WI38 (cell line): ENCODE results near the gene HSPB6.
"Not testable (repeated sequence)": the region's sequence is repeated elsewhere in the genome, so short reads cannot be mapped to it uniquely, and the experiment has no call there.

Source experiments
- H3K4me3 ChIP-seq: 2 replicates; pipeline ENCODE4 v1.5.1; 2011; ENCODE audit warnings: low read depth, mild to moderate bottlenecking, control low read depth, low read length
- TF ChIP-seq, protein P1 (sequence below): IDR thresholded peaks from 2 replicates; pipeline ENCODE4 v1.5.1; 2012; ENCODE audit warnings: low read depth, mild to moderate bottlenecking, control low read depth, low read length

Gene HSPB6, protein sequence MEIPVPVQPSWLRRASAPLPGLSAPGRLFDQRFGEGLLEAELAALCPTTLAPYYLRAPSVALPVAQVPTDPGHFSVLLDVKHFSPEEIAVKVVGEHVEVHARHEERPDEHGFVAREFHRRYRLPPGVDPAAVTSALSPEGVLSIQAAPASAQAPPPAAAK

DNA sequence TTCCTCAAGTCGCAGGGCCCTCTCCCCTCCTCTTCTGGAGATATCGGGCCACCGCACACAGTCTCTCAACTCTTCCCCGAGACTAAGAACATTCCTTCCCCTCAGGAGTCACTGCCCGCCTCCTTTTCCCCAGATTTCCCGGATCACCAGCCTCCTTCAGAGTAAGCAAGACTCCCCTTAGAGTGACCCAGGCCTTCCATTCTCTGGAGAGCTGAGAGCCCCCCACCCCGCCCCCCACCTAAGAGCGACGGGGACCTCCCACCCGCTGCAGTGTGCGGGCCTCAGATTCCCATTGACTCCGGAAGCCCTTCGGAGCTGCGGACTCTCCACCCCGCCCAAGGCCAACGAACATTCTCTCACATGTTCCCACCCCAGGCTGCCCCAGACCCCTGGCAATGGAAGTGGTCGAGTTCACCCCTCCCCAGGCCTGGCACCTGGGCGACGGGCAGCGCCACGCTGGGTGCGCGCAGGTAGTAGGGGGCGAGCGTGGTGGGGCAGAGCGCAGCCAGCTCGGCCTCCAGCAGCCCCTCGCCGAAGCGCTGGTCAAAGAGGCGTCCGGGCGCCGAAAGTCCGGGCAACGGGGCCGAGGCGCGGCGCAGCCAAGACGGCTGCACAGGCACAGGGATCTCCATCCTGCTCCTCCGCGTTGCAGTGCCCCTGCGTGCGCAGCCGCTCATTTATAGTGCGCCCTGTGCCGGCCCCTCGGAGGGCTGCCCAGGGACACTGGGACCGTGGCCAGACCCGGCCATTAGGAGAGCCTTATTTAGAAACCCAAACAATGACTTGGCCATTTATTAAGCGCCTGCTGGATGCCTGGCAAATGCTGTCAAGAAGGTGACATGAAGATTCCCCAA, at the start of gene HSPB6:
TSS of gene HSPB6 (minus strand) at position 653 of the 854 bp plus-strand sequence. CDS start at position 632, 21 bp downstream.
- TF ChIP-seq, protein P1, sequence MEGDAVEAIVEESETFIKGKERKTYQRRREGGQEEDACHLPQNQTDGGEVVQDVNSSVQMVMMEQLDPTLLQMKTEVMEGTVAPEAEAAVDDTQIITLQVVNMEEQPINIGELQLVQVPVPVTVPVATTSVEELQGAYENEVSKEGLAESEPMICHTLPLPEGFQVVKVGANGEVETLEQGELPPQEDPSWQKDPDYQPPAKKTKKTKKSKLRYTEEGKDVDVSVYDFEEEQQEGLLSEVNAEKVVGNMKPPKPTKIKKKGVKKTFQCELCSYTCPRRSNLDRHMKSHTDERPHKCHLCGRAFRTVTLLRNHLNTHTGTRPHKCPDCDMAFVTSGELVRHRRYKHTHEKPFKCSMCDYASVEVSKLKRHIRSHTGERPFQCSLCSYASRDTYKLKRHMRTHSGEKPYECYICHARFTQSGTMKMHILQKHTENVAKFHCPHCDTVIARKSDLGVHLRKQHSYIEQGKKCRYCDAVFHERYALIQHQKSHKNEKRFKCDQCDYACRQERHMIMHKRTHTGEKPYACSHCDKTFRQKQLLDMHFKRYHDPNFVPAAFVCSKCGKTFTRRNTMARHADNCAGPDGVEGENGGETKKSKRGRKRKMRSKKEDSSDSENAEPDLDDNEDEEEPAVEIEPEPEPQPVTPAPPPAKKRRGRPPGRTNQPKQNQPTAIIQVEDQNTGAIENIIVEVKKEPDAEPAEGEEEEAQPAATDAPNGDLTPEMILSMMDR: no peak
- H3K4me3 ChIP-seq: peak within 1 kb of the TSS; percentile 96

DNA sequence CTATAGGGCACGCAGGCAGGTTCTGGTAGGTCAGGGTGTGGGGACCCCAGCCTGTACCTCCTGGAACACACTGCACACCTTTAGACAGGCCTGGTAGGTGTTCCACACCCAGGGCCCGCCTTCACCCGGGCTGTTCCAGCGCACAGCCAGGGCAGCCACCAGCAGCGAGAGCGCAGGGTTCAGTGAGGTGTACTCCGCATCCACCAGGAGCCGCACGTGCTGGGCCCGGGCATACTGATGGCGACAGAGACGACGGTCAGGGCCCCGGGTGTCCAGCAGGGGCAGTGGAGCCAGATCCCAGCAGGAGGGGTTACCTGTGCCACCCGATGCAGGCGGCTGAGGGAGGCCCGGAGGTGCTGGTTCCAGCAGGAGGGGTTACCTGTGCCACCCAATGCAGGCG, 49.8 kb upstream of the HSPB6 start:
- TF ChIP-seq, protein P1: no peak
- no peak overlapping the region for H3K4me3 ChIP-seq

DNA sequence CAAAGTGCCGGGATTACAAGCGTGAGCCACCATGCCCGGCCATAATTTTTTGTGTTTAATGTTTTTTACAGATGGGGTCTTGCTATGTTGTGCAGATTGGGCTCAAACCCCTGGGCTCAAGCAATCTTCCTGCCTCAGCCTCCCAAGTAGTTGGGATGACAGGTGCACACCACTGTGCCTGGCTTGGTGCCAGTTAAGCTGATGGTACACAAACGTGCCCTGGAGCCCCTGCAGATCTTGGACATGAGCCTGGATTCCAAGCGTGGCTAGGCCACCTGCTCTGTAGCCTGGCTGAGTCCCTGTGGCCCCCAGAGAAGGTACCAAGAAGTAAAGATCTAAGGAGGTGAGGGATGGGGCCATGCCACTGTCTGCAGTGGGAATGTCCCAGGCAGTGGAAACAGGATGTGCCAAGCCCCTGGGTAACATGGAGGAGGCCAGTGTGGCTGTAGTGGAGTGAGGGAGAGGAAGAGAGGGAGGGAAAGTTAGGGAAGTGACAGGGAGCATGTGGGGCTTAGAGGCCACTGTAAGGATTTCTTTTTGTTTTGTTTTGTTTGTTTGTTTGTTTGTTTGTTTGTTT, 48.8 kb upstream of the HSPB6 start:
- TF ChIP-seq, protein P1: no peak
- no peak overlapping the region for H3K4me3 ChIP-seq

DNA sequence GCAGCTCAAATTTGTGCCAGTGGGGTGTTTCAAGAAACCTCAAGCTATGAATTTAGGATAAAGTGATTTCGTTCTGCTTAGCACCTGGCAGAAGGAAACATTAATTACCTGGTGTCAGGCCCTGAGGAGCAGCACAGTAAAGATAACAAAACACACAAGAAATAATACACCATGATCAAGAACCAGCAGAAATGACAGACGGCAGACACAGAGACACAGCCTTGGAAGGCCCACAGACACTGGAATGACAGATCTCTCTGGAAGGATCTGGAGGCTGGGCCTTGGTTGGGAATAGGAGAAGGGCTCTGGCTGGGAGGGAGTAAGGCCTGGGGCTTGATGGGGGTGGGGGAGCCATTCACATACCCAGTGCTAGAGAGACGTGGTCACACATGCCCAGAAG, 45.0 kb upstream of the HSPB6 start:
- TF ChIP-seq, protein P1: no peak
- no peak overlapping the region for H3K4me3 ChIP-seq

DNA sequence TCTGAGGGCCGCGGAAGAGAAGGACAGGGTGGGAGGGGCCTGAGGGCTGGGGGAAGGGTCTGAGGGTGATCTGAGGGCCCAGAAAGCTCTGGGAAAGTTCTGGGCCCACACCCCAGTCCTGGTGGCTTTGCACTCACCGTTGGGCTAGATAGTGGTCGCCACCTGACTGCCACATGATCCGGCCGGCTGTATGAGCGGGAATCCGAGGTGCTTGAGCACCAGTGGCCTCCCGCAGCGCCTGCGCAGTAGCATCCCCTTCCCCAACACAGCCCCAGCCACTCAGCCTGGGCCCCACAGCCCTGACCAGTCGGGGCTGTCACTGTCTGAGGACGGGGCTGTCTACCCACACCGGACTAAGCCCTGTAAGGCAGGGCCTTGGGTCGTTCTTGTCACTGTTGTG, 40.8 kb upstream of the HSPB6 start:
- TF ChIP-seq, protein P1: no peak
- H3K4me3 ChIP-seq: no peak overlapping the region

DNA sequence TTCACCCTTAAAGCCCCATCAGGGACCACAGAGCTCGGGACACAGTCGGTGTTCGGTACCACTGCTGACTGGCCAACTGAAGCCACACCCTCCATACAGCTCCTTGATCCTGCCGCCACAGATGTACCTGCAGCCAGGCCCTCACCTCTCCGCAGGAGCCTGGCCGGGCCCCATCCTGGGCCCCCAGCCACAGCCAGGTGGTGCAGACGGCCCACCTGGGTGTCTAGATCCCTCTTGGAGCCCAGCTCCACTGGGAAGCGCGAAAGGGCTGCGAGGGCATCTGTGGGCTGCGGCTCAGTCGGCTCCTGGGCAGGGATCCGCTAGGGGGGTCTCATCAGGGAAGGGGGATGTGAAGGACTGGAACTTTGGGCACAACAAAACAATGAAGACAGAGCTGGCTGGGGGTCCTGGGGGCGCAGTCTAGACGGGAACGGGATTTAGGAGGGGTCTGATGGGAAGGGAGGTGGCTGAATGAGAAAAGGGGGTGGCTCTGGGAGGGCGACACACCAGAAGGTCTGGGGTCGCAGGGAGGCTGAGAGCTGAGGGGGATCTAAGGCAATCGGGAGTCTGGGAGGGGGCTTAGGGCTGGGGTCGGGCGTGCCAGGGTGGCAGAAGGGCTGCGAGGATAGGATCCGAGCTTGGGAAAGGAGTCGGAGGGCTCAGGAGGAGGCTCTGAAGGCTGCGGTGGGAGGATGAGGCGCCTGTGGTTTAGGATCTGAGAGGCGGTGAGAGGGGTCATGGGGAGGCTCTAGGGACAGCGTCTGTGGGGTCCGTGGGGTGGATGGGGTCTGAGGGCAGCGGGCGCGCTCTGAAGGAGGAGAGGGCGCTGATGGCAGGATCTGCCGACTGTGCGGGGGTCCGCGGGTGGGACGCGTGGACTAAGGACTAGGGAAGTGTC, 40.1 kb upstream of the HSPB6 start:
- no peak overlapping the region for H3K4me3 ChIP-seq
- TF ChIP-seq, protein P1: no peak

DNA sequence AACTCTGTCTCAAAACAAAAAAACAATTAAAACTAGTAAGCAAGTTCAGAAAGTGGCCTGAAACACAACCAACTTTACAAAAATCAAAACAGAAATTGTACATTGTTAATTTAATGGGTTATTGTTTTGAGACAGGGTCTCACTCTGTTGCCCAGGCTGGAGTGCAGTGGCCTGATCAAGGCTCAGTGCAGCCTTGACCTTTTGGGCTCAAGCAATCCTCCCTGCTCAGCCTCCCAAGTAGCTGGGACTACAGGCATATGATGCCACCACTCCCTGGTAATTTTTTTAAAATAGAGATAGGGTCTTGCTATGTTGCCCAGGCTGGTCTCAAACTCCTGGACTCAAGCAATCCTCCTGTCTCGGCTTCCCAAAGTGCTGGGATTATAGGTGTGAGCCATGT, 38.7 kb upstream of the HSPB6 start:
- H3K4me3 ChIP-seq: not testable (repeated sequence)
